CD4-positive, alpha-beta T cell treated with Interleukin-15 for 1 hour (primary cell): ENCODE data around the gene NKD2.
A peak's percentile ranks its signal among the peaks of the same experiment; 100 is the strongest.
"Not testable (repeated sequence)": the region's sequence is repeated elsewhere in the genome, so short reads cannot be mapped to it uniquely, and the experiment has no call there.

Source experiments
- DNase-seq: peaks from one replicate; pipeline ENCODE4 v3.0.0-alpha.2; 2020

NKD2 gene, protein sequence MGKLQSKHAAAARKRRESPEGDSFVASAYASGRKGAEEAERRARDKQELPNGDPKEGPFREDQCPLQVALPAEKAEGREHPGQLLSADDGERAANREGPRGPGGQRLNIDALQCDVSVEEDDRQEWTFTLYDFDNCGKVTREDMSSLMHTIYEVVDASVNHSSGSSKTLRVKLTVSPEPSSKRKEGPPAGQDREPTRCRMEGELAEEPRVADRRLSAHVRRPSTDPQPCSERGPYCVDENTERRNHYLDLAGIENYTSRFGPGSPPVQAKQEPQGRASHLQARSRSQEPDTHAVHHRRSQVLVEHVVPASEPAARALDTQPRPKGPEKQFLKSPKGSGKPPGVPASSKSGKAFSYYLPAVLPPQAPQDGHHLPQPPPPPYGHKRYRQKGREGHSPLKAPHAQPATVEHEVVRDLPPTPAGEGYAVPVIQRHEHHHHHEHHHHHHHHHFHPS

DNA sequence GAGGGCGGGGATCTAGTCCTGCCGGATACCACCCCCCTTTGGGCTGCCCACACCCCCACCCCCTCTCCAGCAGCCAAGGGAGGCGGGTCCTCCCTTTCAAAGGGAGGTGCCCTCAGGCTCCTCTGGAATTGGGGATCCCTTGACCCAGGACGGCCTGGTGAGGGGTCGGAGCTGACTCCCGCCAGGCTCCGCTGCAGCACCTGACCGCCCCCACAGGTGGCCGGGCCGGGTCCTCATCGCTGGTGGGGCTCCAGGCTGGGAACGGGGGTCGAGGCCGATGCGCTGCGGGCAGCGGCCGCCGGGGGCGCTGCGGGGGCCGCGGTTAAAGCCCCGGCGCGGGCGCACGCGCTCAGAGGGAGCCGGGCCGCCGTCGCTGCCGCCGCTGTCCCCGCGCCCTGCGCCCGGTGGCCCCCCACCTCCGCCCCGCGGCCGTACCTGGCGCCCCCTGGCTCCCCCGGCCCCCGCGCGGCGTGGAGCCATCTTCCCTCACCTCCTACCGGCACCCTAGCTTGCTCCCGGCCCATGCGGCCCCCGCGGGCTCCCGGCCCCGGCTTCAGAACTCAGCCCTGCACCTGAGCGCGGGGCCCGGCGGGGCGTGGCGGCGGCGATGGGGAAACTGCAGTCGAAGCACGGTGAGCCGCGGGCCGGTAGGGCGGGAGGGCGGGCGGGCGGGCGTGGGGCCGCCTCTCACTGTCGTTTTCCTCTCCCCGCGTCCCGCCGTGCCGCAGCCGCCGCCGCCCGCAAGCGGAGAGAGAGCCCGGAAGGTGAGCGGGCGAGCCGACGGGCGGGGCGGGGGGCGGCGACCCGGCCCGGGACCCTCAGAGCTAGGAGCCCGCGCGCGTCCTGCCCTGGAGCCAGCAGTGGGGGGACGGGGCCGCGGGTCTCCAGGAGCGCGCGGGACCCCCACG is at the start of gene NKD2:
Gene NKD2, plus strand, starts transcription at position 352 of the 908 bp plus-strand sequence. Its CDS starts 256 bp downstream, at position 608.
- DNase-seq, result peak; percentile 16

GRCh38 chr5:959581-960531 is 48.7 kb upstream of the NKD2 start:
- no peak for DNase-seq

DNA sequence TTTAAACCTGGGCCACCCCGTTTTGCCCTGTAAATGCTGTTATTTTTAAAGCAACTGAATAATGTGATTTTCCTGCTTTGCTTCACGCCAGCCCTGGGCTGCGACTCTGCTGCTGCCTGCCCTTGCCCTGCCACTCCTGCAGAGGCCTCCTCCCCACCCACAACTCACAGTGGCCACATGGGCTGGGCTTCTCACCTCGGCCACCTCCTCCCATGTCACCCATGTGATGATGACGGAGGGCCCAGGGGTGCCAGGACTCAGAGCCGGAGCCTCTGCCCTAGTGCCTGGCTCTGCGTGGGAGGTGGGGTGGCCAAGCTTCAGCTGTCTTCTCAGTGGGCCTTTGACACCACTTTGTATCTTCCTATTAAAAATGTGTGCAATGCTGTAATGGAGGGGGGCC is 48.1 kb upstream of the NKD2 start:
- DNase-seq, result no peak

DNA sequence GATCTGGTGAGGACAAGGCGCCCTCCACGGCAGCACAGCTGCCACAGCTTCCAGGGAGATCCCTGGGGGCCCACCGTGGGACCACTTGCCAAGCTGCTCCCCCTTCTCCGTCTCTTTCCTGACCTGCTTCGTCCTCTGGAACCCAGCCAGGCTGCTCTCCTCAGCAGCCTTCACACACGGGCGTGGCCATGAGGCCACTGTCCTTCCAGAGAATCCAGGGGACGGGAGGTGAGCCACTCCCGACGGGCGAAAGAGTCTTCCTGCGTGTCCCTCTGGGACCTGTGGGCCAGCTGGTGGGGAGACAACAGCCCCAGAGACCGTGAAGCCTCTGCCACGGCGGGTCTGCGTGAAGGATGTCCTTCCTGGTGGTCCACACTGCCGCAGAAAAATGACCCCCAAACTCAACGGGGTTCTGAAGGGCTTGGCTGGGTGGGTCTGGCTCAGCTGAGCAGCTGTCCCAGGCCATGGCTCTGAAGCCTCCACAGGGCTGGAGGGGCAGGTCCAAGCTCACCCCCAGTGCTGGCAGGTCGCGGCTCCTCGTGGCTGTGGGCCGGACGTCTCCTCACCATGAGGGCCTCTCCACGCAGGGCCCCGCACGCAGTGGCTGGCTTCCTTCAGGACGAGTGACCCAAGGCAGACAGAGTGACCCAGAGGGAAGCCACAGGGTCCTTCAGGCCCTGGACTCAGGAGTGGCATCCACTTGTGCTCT is 47.4 kb upstream of the NKD2 start:
- no peak for DNase-seq

DNA sequence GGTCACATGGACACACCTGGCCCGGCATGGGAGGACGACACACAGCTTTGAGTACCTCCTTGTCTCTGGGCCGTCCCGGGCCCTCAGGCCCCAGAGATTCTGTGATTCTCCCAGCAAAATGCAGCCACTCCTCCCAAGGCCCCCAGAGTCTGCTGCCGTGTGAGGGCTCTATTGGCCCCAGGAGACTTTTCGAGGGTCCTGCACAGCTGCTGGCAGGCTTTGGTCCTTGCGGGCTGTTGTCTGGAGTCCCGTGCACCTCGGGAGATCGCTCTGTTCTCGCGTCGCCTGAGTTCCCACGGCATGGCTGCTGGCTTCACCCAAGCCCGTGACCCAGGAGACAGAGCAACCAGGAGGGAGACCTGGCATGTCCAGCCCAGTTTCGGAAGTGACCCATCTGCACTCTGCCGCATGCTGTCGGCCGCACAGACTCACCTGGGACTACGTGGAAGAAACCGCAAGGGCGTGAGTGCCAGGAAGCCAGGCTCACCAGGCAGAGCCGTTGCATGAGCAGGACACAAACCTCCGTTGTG is 46.8 kb upstream of the NKD2 start:
- DNase-seq, result no peak

GRCh38 chr5:962386-962785 is 46.2 kb upstream of the NKD2 start:
- DNase-seq, result no peak

DNA sequence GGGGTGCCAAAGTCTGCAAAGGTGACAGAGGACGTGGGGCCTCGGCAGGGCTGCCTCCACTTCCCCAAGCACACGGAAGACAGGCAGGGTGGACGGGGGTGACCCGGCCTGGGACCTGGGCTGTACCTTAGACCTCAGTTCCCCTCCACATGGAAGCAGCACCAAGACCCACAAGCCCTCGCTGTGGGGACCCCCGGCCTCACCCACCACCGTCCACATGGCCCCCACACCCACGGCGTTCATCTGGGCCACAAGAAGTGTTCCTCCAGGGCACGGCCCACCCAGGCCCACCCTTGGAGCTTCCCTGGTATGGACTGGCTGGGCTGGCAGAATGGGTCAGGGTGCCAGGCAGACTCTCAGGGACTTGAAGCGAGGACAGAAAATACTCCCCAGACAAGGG is 45.8 kb upstream of the NKD2 start:
- no peak for DNase-seq

GRCh38 chr5:963310-963672 is 45.3 kb upstream of the NKD2 start:
- no peak for DNase-seq

- DNase-seq, result peak; percentile 51
Measured at GRCh38 chr5:963673-964531, 44.7 kb upstream of the NKD2 start.

- no peak for DNase-seq
Measured at GRCh38 chr5:964821-965220, 43.8 kb upstream of the NKD2 start.

GRCh38 chr5:965604-966344 is 42.8 kb upstream of the NKD2 start:
- no peak for DNase-seq

GRCh38 chr5:966345-966710 is 42.3 kb upstream of the NKD2 start:
- DNase-seq, result no peak

DNA sequence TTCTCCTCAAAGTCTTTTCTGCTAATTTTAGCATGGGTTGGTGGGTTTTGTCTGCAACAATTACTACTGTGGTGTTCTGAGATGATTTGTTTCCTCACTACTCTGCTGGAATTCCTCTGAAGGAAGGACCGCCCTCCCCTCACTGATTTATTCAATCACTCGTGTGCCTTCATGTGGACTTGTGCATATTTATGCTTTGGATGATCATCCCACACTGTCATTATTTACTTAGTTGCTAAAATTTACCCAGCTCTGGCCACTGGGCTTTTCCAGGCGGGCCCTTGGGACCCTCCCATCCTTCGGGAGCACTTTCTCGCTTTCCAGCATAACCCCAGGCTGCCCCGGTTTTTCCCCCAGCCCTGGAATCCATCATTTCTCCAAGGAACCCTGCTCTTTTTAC is 41.7 kb upstream of the NKD2 start:
- DNase-seq, result no peak

GRCh38 chr5:968881-969280 is 39.7 kb upstream of the NKD2 start:
- no peak for DNase-seq

DNA sequence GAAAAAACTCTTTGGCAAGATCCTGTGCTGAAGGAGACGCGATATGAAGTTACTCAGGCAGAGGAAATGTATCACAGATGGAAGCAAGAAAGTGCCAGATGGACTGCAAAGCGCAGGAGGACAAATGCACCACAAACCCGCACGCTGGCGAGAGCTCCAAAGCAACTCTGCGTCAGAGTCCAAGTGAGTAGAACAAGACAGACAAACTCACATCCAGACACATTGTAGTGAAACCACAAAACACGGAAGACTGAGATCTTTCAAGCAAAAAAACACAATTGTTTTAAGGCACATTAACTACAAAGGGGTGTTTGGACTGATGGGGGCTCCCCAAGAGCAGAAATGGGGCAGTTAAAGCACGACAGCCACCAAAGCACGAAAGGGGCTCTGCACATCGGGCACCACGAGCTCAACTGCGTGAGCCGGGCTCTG is 39.2 kb upstream of the NKD2 start:
- DNase-seq, result no peak

DNA sequence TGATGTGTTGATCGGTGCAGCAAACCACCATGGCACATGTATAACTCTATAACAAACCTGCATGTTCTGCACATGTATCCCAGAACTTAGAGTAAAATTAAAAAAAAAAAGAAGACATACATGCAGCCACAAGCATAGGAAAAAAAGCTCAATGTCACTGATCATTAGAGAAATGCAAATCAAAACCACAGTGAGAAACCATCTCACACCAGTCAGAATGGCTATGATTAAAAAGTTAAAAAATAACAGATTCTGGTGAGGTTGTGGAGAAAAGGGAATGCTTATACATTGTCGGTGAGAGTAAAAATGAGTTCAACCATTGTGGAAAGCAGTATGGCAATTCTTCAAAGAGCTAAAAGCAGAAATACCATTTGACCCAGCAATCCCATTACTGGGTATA is 36.0 kb upstream of the NKD2 start:
- not testable (repeated sequence) for DNase-seq

GRCh38 chr5:976849-977751 is 31.5 kb upstream of the NKD2 start:
- no peak for DNase-seq

GRCh38 chr5:978054-978453 is 30.5 kb upstream of the NKD2 start:
- DNase-seq, result no peak

DNA sequence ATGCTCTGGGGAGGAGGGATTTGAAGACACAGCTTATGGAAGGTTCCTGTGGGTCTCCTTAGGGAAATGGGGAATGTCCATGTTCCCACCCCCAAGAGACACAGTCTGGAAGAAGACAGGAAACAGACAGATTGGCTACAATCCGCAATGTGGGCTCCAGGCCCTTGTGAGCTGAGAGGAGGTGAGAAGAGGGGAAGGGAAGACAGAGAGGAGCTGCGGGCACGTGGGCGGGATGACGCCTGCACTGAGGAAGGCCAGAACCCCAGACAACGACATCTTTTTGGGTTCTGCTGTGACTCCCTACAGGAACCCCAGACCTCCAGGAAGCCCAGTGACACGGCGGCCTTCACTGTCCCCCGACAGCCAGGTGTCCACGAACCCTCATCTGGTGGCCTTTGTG is 29.9 kb upstream of the NKD2 start:
- no peak for DNase-seq
